ENCODE results near the gene EP300.
"Not testable (repeated sequence)": the region's sequence is repeated elsewhere in the genome, so short reads cannot be mapped to it uniquely, and the experiment has no call there.

The EP300 gene

GRCh38 chr22:41124086-41124485 lies 31.7 kb downstream of the EP300 start:
- ChIA-PET POLR2A (interaction anchor here (0.6 kb wide), 1 partner anchor 188 kb away, joined by 11 read pairs; no protein-coding TSS in a partner anchor), CTCF (no interaction called here)
- no peak for TF ChIP-seq CTCF (IDR thresholded peaks at IDR 0.05; ENCODE audit: control extremely low read depth, extremely low read depth, low read depth, missing control alignments)
- DNase-seq (ENCODE audit: extremely low spot score), result no peak

GRCh38 chr22:41127451-41127850 lies 35.1 kb downstream of the EP300 start:
- DNase-seq (ENCODE audit: extremely low spot score), result no peak
- CTCF ChIA-PET, result interaction anchor here (1.3 kb wide), 1 partner anchor 205 kb away, joined by 5 read pairs; no protein-coding TSS in a partner anchor
- no peak for TF ChIP-seq CTCF (IDR thresholded peaks at IDR 0.05; ENCODE audit: control extremely low read depth, extremely low read depth, low read depth, missing control alignments)
- POLR2A ChIA-PET, result no interaction called here

GRCh38 chr22:41128606-41129005 lies 36.2 kb downstream of the EP300 start:
- POLR2A ChIA-PET, result no interaction called here
- no peak for DNase-seq (ENCODE audit: extremely low spot score)
- TF ChIP-seq CTCF (IDR thresholded peaks at IDR 0.05; ENCODE audit: control extremely low read depth, extremely low read depth, low read depth, missing control alignments), result no peak
- CTCF ChIA-PET, result no interaction called here

- no peak for DNase-seq (ENCODE audit: extremely low spot score)
- ChIA-PET POLR2A (interaction anchor here (0.6 kb wide), 1 partner anchor 551 kb away, joined by 5 read pairs; no protein-coding TSS in a partner anchor), CTCF (interaction anchor here (1.1 to 1.4 kb wide), 2 partner anchors 210 to 224 kb away, joined by 3 to 4 read pairs; no protein-coding TSS in a partner anchor)
- TF ChIP-seq CTCF (IDR thresholded peaks at IDR 0.05; ENCODE audit: control extremely low read depth, extremely low read depth, low read depth, missing control alignments), result no peak
Measured at GRCh38 chr22:41132550-41132949, 40.2 kb downstream of the EP300 start.

GRCh38 chr22:41140365-41140957 lies 48.1 kb downstream of the EP300 start:
- DNase-seq (ENCODE audit: extremely low spot score), result no peak
- TF ChIP-seq CTCF (IDR thresholded peaks at IDR 0.05; ENCODE audit: control extremely low read depth, extremely low read depth, low read depth, missing control alignments), result no peak
- ChIA-PET POLR2A (no interaction called here), CTCF (no interaction called here)

GRCh38 chr22:41145921-41146320 lies 53.5 kb downstream of the EP300 start:
- DNase-seq (ENCODE audit: extremely low spot score); POLR2A ChIA-PET: not testable (repeated sequence)
- CTCF ChIA-PET, result interaction anchor here (0.8 to 1.2 kb wide), 3 partner anchors 10 to 174 kb away, joined by 3 to 4 read pairs (median 4); no protein-coding TSS in a partner anchor

GRCh38 chr22:41146573-41146972 lies 54.2 kb downstream of the EP300 start:
- DNase-seq (ENCODE audit: extremely low spot score), result no peak
- CTCF ChIA-PET, result interaction anchor here (0.8 to 1.0 kb wide), 2 partner anchors 10 to 174 kb away, joined by 3 to 4 read pairs; no protein-coding TSS in a partner anchor
- POLR2A ChIA-PET, result no interaction called here
- no peak for TF ChIP-seq CTCF (IDR thresholded peaks at IDR 0.05; ENCODE audit: control extremely low read depth, extremely low read depth, low read depth, missing control alignments)

Measured in GM10248 (cell line).